ENCODE data around the gene RBKS.

- TF ChIP-seq POLR2A (IDR thresholded peaks at IDR 0.05) (no peak), CTCF (IDR thresholded peaks at IDR 0.05 in 8 of 11, conservative IDR thresholded peaks at IDR 0.05 in 3 of 11) (no peak), POLR2AphosphoS5 (IDR thresholded peaks at IDR 0.05) (peak; percentile 94 to 96 (median 96))
These were observed 118.4 kb downstream of the RBKS start, which contains the start of gene MRPL33 for GRCh38 chr2:27771548-27772335.

All from spleen (tissue), 7 donors.